HCT116 (cell line): ENCODE results near the gene EI24. TPM values are rescaled to one million over a fixed set of nuclear protein-coding genes. Genes with fewer than 3 reads are reported as not detected.
A peak's percentile ranks its signal among the peaks of the same experiment; 100 is the strongest.

ENCODE experiments used
- ATAC-seq: fragments of 200-7000 bp; cut with Tn5 transposase; 2 replicates; pipeline ENCODE4 v1.9.1; 2020; ENCODE audit warnings: mild to moderate bottlenecking, moderate library complexity
- BruUV-seq: library from RNA; stranded (reverse); fragments of 400-500 nt; replicated peaks from 2 replicates; lab custom pipeline; 2021; lab: Mats Ljungman, UMichigan
- CTCF ChIA-PET: fragments of 300-600 bp; sonication (Branson Sonifier 250); formaldehyde crosslinking; loops from one replicate; lab custom pipeline; 2021; ENCODE audit warnings: antibody characterized with exemption; lab: Charles Lee
- POLR2A ChIA-PET: fragments of 300-600, 350-600 bp; sonication (Branson Sonifier 250); formaldehyde crosslinking; loops from one replicate; lab custom pipeline; 2021; ENCODE audit warnings: antibody characterized with exemption; lab: Charles Lee
- RAD21 ChIA-PET, 2 experiments: fragments of 300-600 bp; sonication (Branson Sonifier 250); formaldehyde crosslinking; loops; one replicate each; lab custom pipeline; 2023; ENCODE audit warnings: low total read pairs in 2 of 2; ENCODE audit not compliant: uncharacterized antibody in 2 of 2, unreplicated experiment in 2 of 2, low non-redundant PET in 1 of 2; lab: Charles Lee
- DNase-seq: peaks from one replicate; pipeline ENCODE4 v3.0.0-alpha.2; 2010; ENCODE audit warnings: low read depth, low spot score
- H2AFZ ChIP-seq: fragments of 200-600 bp; shearing (Covaris generic), sonication (generic); 2 replicates; pipeline ENCODE4 v1.6.1; 2017; ENCODE audit warnings: low read depth, mixed run types, mixed read lengths, antibody characterized with exemption, low read length; ENCODE audit not compliant: poor library complexity, severe bottlenecking
- H3K27ac ChIP-seq: 2 replicates; pipeline ENCODE4 v1.5.1; 2012; ENCODE audit warnings: low read depth, low read length
- H3K27me3 ChIP-seq: fragments of 200-600 bp; sonication (generic); 2 replicates; pipeline ENCODE4 v1.6.1; 2016; ENCODE audit warnings: mixed run types, low read length, mixed read lengths; ENCODE audit not compliant: insufficient read depth
- H3K36me3 ChIP-seq, 2 experiments: fragments of 200-500 bp in 1 of 2; fragments of 200-600 bp in 1 of 2; sonication (Bioruptor generic) in 1 of 2; sonication (generic) in 1 of 2; 2 replicates each; pipeline versions ENCODE4 v1.5.1 to v1.6.1; 2014 to 2016; ENCODE audit warnings: low read length in 2 of 2, inconsistent platforms in 1 of 2, mixed read lengths in 1 of 2, mixed run types in 1 of 2; ENCODE audit not compliant: insufficient read depth in 2 of 2, control insufficient read depth in 1 of 2
- H3K4me1 ChIP-seq, 2 experiments: fragments of 200-600 bp in 1 of 2; sonication (generic) in 1 of 2; 2 replicates each; pipeline versions ENCODE4 v1.5.1 to v1.6.1; 2012 to 2017; ENCODE audit warnings: low read length in 2 of 2, inconsistent platforms in 1 of 2, mild to moderate bottlenecking in 1 of 2, mixed read lengths in 1 of 2, mixed run types in 1 of 2, moderate library complexity in 1 of 2; ENCODE audit not compliant: insufficient read depth in 2 of 2, control insufficient read depth in 1 of 2
- H3K4me2 ChIP-seq: fragments of 200-600 bp; sonication (generic); 2 replicates; pipeline ENCODE4 v1.6.1; 2017; ENCODE audit warnings: mixed run types, low read length, mixed read lengths
- H3K4me3 ChIP-seq, 2 experiments: fragments of 200-600 bp in 1 of 2; sonication (generic) in 1 of 2; replicated peaks in 1 of 2; 2 replicates each; pipeline ENCODE4 v1.5.1; 2011 to 2016; ENCODE audit warnings: low read length in 2 of 2, control low read depth in 1 of 2, low read depth in 1 of 2, mild to moderate bottlenecking in 1 of 2, mixed read lengths in 1 of 2, mixed run types in 1 of 2
- H3K79me2 ChIP-seq: fragments of 200-600 bp; sonication (generic); 2 replicates; pipeline ENCODE4 v1.6.1; 2017; ENCODE audit warnings: mild to moderate bottlenecking, mixed run types, low read length, moderate library complexity, mixed read lengths; ENCODE audit not compliant: insufficient read depth
- H3K9ac ChIP-seq: fragments of 200-600 bp; sonication (generic); 2 replicates; pipeline ENCODE4 v1.6.1; 2016; ENCODE audit warnings: low read length, mixed read lengths
- H3K9me2 ChIP-seq: fragments of 200-600 bp; sonication (generic), shearing (Covaris generic); 2 replicates; pipeline ENCODE4 v1.6.1; 2017; ENCODE audit warnings: mixed run types, mild to moderate bottlenecking, moderate library complexity; ENCODE audit not compliant: insufficient read depth
- H3K9me3 ChIP-seq, 2 experiments: fragments of 200-500 bp in 1 of 2; fragments of 200-600 bp in 1 of 2; sonication (Bioruptor generic) in 1 of 2; sonication (generic) in 1 of 2; 2 replicates each; pipeline ENCODE4 v1.6.1; 2014 to 2017; ENCODE audit warnings: low read length in 2 of 2, mixed read lengths in 2 of 2, inconsistent platforms in 1 of 2, low read depth in 1 of 2, mild to moderate bottlenecking in 1 of 2, mixed run types in 1 of 2, moderate library complexity in 1 of 2; ENCODE audit not compliant: control insufficient read depth in 1 of 2, insufficient read depth in 1 of 2
- H4K20me1 ChIP-seq: fragments of 200-600 bp; sonication (generic), shearing (Covaris generic); 2 replicates; pipeline ENCODE4 v1.6.1; 2017; ENCODE audit warnings: mixed run types, mild to moderate bottlenecking, moderate library complexity; ENCODE audit not compliant: insufficient read depth
- CBX3 ChIP-seq: IDR thresholded peaks from 2 replicates; pipeline ENCODE4 v1.6.1; 2012; ENCODE audit warnings: low read depth
- CEBPB ChIP-seq: IDR thresholded peaks from 2 replicates; pipeline ENCODE4 v1.6.1; 2012; ENCODE audit warnings: low read depth
- CTCF ChIP-seq, 3 experiments: fragments of 200-600 bp in 1 of 3; sonication (generic) in 1 of 3; IDR thresholded peaks in 2 of 3; conservative IDR thresholded peaks in 1 of 3; 2 replicates each; pipeline ENCODE4 v1.5.1; 2012 to 2017; ENCODE audit warnings: low read depth in 2 of 3, low read length in 2 of 3, antibody characterized with exemption in 1 of 3, borderline replicate concordance in 1 of 3, control low read depth in 1 of 3, mild to moderate bottlenecking in 1 of 3, mixed read lengths in 1 of 3, mixed run types in 1 of 3, moderate library complexity in 1 of 3; ENCODE audit not compliant: insufficient read depth in 1 of 3
- EZH2 ChIP-seq: fragments of 200-600 bp; sonication (generic); IDR thresholded peaks from 2 replicates; pipeline ENCODE4 v1.6.1; 2017; ENCODE audit warnings: antibody characterized with exemption, mixed run types
- EZH2phosphoT487 ChIP-seq: fragments of 200-600 bp; IDR thresholded peaks from 2 replicates; pipeline ENCODE4 v1.6.1; 2018; ENCODE audit warnings: antibody characterized with exemption, borderline replicate concordance
- FOSL1 ChIP-seq: IDR thresholded peaks from 2 replicates; pipeline ENCODE4 v1.6.1; 2012; ENCODE audit warnings: low read depth
- JUND ChIP-seq: IDR thresholded peaks from 2 replicates; pipeline ENCODE4 v1.6.1; 2012
- POLR2A ChIP-seq: IDR thresholded peaks from 2 replicates; pipeline ENCODE4 v1.7.0; 2011; ENCODE audit warnings: borderline replicate concordance; ENCODE audit not compliant: insufficient read depth, insufficient read length; ENCODE audit errors: extremely low read depth
- POLR2AphosphoS5 ChIP-seq: IDR thresholded peaks from 2 replicates; pipeline ENCODE4 v1.6.1; 2011; ENCODE audit warnings: mild to moderate bottlenecking, low read depth, low read length, moderate library complexity
- RAD21 ChIP-seq: IDR thresholded peaks from 2 replicates; pipeline ENCODE4 v1.6.1; 2012; ENCODE audit warnings: low read depth, mild to moderate bottlenecking
- SP1 ChIP-seq: IDR thresholded peaks from 2 replicates; pipeline ENCODE4 v1.6.1; 2012; ENCODE audit warnings: low read depth
- SRF ChIP-seq: IDR thresholded peaks from 2 replicates; pipeline ENCODE4 v1.6.1; 2012; ENCODE audit warnings: low read depth
- TCF7L2 ChIP-seq: IDR thresholded peaks from 2 replicates; pipeline ENCODE4 v1.7.0; 2011; ENCODE audit warnings: borderline replicate concordance, inconsistent platforms; ENCODE audit not compliant: insufficient read depth, insufficient read length; ENCODE audit errors: extremely low read depth
- YY1 ChIP-seq: IDR thresholded peaks from 2 replicates; pipeline ENCODE4 v1.6.1; 2011; ENCODE audit warnings: low read length, low read depth, moderate library complexity, mild to moderate bottlenecking; ENCODE audit not compliant: insufficient replicate concordance; ENCODE audit errors: extremely low read depth
- ZFX ChIP-seq: fragments of 450-650 bp; IDR thresholded peaks from 2 replicates; pipeline ENCODE4 v1.6.1; 2017
- ZNF274 ChIP-seq: fragments of 200-500 bp; sonication (Bioruptor generic); IDR thresholded peaks from 2 replicates; pipeline ENCODE4 v1.6.1; 2014; ENCODE audit warnings: mild to moderate bottlenecking, low read depth, low read length, inconsistent platforms
- intact Hi-C: fragments of 100-400 bp; cut with micrococcal nuclease; formaldehyde crosslinking; loops from 2 replicates; pipeline ENCODE4 v1.10.0; 2022
- total RNA-seq: library from RNA; stranded (reverse); gene quantifications from one replicate; pipeline ENCODE4 v1.2.1, GENCODE V29; 2021; ENCODE audit not compliant: unreplicated experiment
- TF ChIP-seq, protein P1 (sequence below): IDR thresholded peaks from 2 replicates; pipeline ENCODE4 v1.6.1; 2012; ENCODE audit warnings: low read depth
- TF ChIP-seq, protein P2 (sequence below): IDR thresholded peaks from 2 replicates; pipeline ENCODE4 v1.6.1; 2011; ENCODE audit warnings: mild to moderate bottlenecking, low read length, moderate library complexity; ENCODE audit not compliant: insufficient replicate concordance; ENCODE audit errors: extremely low read depth

The EI24 gene
- total RNA-seq, 1 experiment from 2014 or later: 130 TPM

GRCh38 chr11:125592305-125593113, 23.2 kb downstream of the EI24 start, which contains the start of gene STT3A:
TSS of gene STT3A (plus strand) at chr11:125592852. CDS start at chr11:125595916, 3,064 bp downstream.
- ATAC-seq (peak; percentile 95), DNase-seq (peak; percentile 100)
- H2AFZ ChIP-seq: no peak within 1 kb of the TSS
- peak within 1 kb of the TSS; percentile 88 to 91 for H3K4me3 ChIP-seq
- intact Hi-C loops: loop anchor here (2.0 kb wide), 2 partner anchors 24 to 32 kb away; partner anchors contain the start of genes CHEK1 and EI24
- RAD21 ChIA-PET: no interaction called here
- H3K36me3 ChIP-seq: peaks cover 2 to 5% of the 10 kb centered on the region in 2 experiments
- no TSS peak for BruUV-seq
- CTCF ChIA-PET: interaction anchor here (0.7 kb wide), 1 partner anchor 163 kb away, joined by 3 read pairs; no protein-coding TSS in a partner anchor
- H3K27ac ChIP-seq: peak within 1 kb of the TSS; percentile 70
- H3K9me2 ChIP-seq: no peaks in the 10 kb centered on the region
- H4K20me1 ChIP-seq: no peaks in the 10 kb centered on the region
- no peaks in the 10 kb centered on the region for H3K27me3 ChIP-seq
- POLR2A ChIA-PET: interaction anchor here (0.6 to 1.0 kb wide), 3 partner anchors 9 to 42 kb away, joined by 3 to 6 read pairs (median 3); partner anchors contain the start of gene CHEK1
- no peaks in the 10 kb centered on the region for H3K9me3 ChIP-seq
- H3K4me2 ChIP-seq: peak within 1 kb of the TSS; percentile 93
- peak within 1 kb of the TSS; percentile 95 for H3K9ac ChIP-seq
- H3K79me2 ChIP-seq: peaks cover 57% of the 10 kb centered on the region
- peaks cover 6 to 30% of the 10 kb centered on the region in 2 experiments; a peak in 3 of 4 replicates for H3K4me1 ChIP-seq
- TF ChIP-seq FOSL1 (no peak), SRF (peak; percentile 35; the same call in 1 of the 2 replicates), JUND (no peak), RAD21 (no peak), CEBPB (no peak), POLR2AphosphoS5 (peak; percentile 82; the same call in 1 of the 2 replicates), CBX3 (peak; percentile 78; the same call in 1 of the 2 replicates), CTCF (IDR thresholded peaks at IDR 0.05 in 2 of 3, conservative IDR thresholded peaks at IDR 0.05 in 1 of 3; ENCODE audit: borderline replicate concordance in 1 of 3, insufficient read depth in 1 of 3, low read depth in 2 of 3, low read length in 2 of 3) (no peak), EZH2 (no peak), ZNF274 (no peak), EZH2phosphoT487 (no peak), ZFX (peak; percentile 77), YY1 (peak; percentile 77), TCF7L2 (no peak), SP1 (peak; percentile 100), POLR2A (peak; percentile 65)
- TF ChIP-seq, protein P1, sequence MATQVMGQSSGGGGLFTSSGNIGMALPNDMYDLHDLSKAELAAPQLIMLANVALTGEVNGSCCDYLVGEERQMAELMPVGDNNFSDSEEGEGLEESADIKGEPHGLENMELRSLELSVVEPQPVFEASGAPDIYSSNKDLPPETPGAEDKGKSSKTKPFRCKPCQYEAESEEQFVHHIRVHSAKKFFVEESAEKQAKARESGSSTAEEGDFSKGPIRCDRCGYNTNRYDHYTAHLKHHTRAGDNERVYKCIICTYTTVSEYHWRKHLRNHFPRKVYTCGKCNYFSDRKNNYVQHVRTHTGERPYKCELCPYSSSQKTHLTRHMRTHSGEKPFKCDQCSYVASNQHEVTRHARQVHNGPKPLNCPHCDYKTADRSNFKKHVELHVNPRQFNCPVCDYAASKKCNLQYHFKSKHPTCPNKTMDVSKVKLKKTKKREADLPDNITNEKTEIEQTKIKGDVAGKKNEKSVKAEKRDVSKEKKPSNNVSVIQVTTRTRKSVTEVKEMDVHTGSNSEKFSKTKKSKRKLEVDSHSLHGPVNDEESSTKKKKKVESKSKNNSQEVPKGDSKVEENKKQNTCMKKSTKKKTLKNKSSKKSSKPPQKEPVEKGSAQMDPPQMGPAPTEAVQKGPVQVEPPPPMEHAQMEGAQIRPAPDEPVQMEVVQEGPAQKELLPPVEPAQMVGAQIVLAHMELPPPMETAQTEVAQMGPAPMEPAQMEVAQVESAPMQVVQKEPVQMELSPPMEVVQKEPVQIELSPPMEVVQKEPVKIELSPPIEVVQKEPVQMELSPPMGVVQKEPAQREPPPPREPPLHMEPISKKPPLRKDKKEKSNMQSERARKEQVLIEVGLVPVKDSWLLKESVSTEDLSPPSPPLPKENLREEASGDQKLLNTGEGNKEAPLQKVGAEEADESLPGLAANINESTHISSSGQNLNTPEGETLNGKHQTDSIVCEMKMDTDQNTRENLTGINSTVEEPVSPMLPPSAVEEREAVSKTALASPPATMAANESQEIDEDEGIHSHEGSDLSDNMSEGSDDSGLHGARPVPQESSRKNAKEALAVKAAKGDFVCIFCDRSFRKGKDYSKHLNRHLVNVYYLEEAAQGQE: no peak
- TF ChIP-seq, protein P2, sequence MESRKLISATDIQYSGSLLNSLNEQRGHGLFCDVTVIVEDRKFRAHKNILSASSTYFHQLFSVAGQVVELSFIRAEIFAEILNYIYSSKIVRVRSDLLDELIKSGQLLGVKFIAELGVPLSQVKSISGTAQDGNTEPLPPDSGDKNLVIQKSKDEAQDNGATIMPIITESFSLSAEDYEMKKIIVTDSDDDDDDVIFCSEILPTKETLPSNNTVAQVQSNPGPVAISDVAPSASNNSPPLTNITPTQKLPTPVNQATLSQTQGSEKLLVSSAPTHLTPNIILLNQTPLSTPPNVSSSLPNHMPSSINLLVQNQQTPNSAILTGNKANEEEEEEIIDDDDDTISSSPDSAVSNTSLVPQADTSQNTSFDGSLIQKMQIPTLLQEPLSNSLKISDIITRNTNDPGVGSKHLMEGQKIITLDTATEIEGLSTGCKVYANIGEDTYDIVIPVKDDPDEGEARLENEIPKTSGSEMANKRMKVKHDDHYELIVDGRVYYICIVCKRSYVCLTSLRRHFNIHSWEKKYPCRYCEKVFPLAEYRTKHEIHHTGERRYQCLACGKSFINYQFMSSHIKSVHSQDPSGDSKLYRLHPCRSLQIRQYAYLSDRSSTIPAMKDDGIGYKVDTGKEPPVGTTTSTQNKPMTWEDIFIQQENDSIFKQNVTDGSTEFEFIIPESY: peak; percentile 38
